ENCODE measurements around the gene ASMTL.

- no peak for TF ChIP-seq CTBP1 (IDR thresholded peaks at IDR 0.05; ENCODE audit: borderline replicate concordance)
- TF ChIP-seq SP1 (IDR thresholded peaks at IDR 0.05), result no peak
- no peak for TF ChIP-seq ARNT (IDR thresholded peaks at IDR 0.05)
- TF ChIP-seq FOXM1 (IDR thresholded peaks at IDR 0.05; ENCODE audit: borderline replicate concordance), result no peak
- TF ChIP-seq FOXK2 (IDR thresholded peaks at IDR 0.05), result no peak
These were observed 39.8 kb upstream of the ASMTL start for GRCh38 chrX:1492421-1493012.
